Measurements from ENCODE around the gene INTS4. TPM values are rescaled to one million over a fixed set of nuclear protein-coding genes. Genes with fewer than 3 reads are reported as not detected.
"Not testable (repeated sequence)": the region's sequence is repeated elsewhere in the genome, so short reads cannot be mapped to it uniquely, and the experiment has no call there.

INTS4 gene
- total RNA-seq, 4 donors from 2014 or later: 32.2 to 49.2 (median 40.0) TPM

- no peak for TF ChIP-seq EP300 (IDR thresholded peaks at IDR 0.05)
- 70 to 73% methylated on average over 1 of the region's 1 CpG for WGBS, 2 donors
- H3K27me3 ChIP-seq: no peaks in the 10 kb centered on the region
- DNase-seq (ENCODE audit: low spot score in 2 of 2): no peak
- H3K4me1 ChIP-seq: no peaks in the 10 kb centered on the region
- no peak overlapping the region for H3K4me3 ChIP-seq
- H3K9me3 ChIP-seq: peaks cover 0 to 13% (median 0%) of the 10 kb centered on the region in 4 donors
- peaks cover 0 to 92% (median 14%) of the 10 kb centered on the region in 3 donors for H3K36me3 ChIP-seq
- no peak overlapping the region for H3K27ac ChIP-seq
Measured at GRCh38 chr11:77851503-77851902, 143.0 kb downstream of the INTS4 start.

GRCh38 chr11:77843700-77844099 is 150.8 kb downstream of the INTS4 start:
- not testable (repeated sequence) for H3K4me3 ChIP-seq; DNase-seq (ENCODE audit: low spot score in 2 of 2); H3K27ac ChIP-seq; H3K27me3 ChIP-seq; H3K4me1 ChIP-seq
- Histone ChIP-seq H3K36me3 (peaks cover 0 to 97% (median 4%) of the 10 kb centered on the region in 3 donors), H3K9me3 (peaks cover 0 to 18% (median 0%) of the 10 kb centered on the region in 4 donors)
- 70 to 74% methylated on average over 5 of the region's 5 CpGs for WGBS, 2 donors

- H3K27me3 ChIP-seq: no peaks in the 10 kb centered on the region
- H3K36me3 ChIP-seq: peaks cover 0 to 97% (median 4%) of the 10 kb centered on the region in 3 donors
- WGBS, 2 donors: 75 to 86% methylated on average over 1 of the region's 1 CpG
- no peak overlapping the region for H3K4me3 ChIP-seq
- H3K27ac ChIP-seq: no peak overlapping the region
- peaks cover 0 to 21% (median 0%) of the 10 kb centered on the region in 4 donors for H3K9me3 ChIP-seq
- H3K4me1 ChIP-seq: no peaks in the 10 kb centered on the region
- no peak for DNase-seq (ENCODE audit: low spot score in 2 of 2)
- no peak for TF ChIP-seq EP300 (IDR thresholded peaks at IDR 0.05)
- no peak for TF ChIP-seq CTCF (IDR thresholded peaks at IDR 0.05)
- TF ChIP-seq POLR2A (IDR thresholded peaks at IDR 0.05): no peak
Measured at GRCh38 chr11:77842441-77843121, 151.9 kb downstream of the INTS4 start.

GRCh38 chr11:77833302-77833701 is 161.2 kb downstream of the INTS4 start:
- WGBS, 2 donors: 91% methylated on average over 4 of the region's 4 CpGs
- Histone ChIP-seq H3K4me1 (no peaks in the 10 kb centered on the region), H3K36me3 (peaks cover 0 to 45% (median 0%) of the 10 kb centered on the region in 3 donors), H3K27ac (no peak overlapping the region), H3K4me3 (no peak overlapping the region), H3K9me3 (peaks cover 0 to 4% (median 0%) of the 10 kb centered on the region in 4 donors), H3K27me3 (no peaks in the 10 kb centered on the region)
- no peak for TF ChIP-seq CTCF (IDR thresholded peaks at IDR 0.05)
- no peak for TF ChIP-seq EP300 (IDR thresholded peaks at IDR 0.05)
- no peak for TF ChIP-seq POLR2A (IDR thresholded peaks at IDR 0.05)
- no peak for DNase-seq (ENCODE audit: low spot score in 2 of 2)

- H3K36me3 ChIP-seq: peaks cover 0 to 14% (median 0%) of the 10 kb centered on the region in 3 donors
- peaks cover 0 to 4% (median 0%) of the 10 kb centered on the region in 4 donors for H3K9me3 ChIP-seq
- no peak for DNase-seq (ENCODE audit: low spot score in 2 of 2)
- WGBS, 2 donors: 91 to 99% methylated on average over 2 of the region's 2 CpGs
- H3K4me1 ChIP-seq: peaks cover 0 to 2% (median 0%) of the 10 kb centered on the region in 4 donors
- H3K4me3 ChIP-seq: no peak overlapping the region
- no peak for TF ChIP-seq CTCF (IDR thresholded peaks at IDR 0.05)
- no peak for TF ChIP-seq POLR2A (IDR thresholded peaks at IDR 0.05)
- H3K27me3 ChIP-seq: no peaks in the 10 kb centered on the region
- H3K27ac ChIP-seq: no peak overlapping the region
Measured at GRCh38 chr11:77828926-77829325, 165.5 kb downstream of the INTS4 start.

Small RNA genes lying within 50 kb of the gene (small RNA-seq; reads per million reads assigned to genes)
- gene AP002812.4: not detected

Other genes with a start within 250 kb of the INTS4 start
- 100 to 1,000 TPM in 1 of 4 donors, 10 to 100 TPM in 3; 69.3 to 127 (median 77.0) TPM for gene RSF1, start 173.9 kb downstream of the INTS4 start, total RNA-seq
- gene AAMDC, start 173.5 kb downstream of the INTS4 start, total RNA-seq: 10 to 100 TPM; 17.1 to 48.6 (median 27.6) TPM
- gene KCTD14, start 28.6 kb upstream of the INTS4 start, total RNA-seq: 1 to 10 TPM; 2.5 to 6.0 (median 3.4) TPM
- 10 to 100 TPM in 2 of 4 donors, 1 to 10 TPM in 2; 4.0 to 22.9 (median 8.7) TPM for gene THRSP, start 69.2 kb upstream of the INTS4 start, total RNA-seq
- 10 to 100 TPM; 49.6 to 88.3 (median 66.3) TPM for gene NDUFC2, start 85.2 kb upstream of the INTS4 start, total RNA-seq
- 10 to 100 TPM; 24.9 to 43.5 (median 32.0) TPM for gene ALG8, start 145.0 kb upstream of the INTS4 start, total RNA-seq
- 10 to 100 TPM in 1 of 4 donors, 1 to 10 TPM in 3; 6.6 to 20.4 (median 8.7) TPM for gene KCTD21, start 194.0 kb upstream of the INTS4 start, total RNA-seq
- 10 to 100 TPM; 10.9 to 23.1 (median 12.6) TPM for gene USP35, start 194.3 kb upstream of the INTS4 start, total RNA-seq